ENCODE measurements around the gene PDE4B. TPM values are rescaled to one million over a fixed set of nuclear protein-coding genes. Genes with fewer than 3 reads are reported as not detected.

PDE4B gene
- polyA plus RNA-seq, 12 donors: 16.0 to 35.1 (median 19.6) TPM; not detected in 1

GRCh38 chr1:65880611-65881010 is 87.9 kb downstream of the PDE4B start:
- DNase-seq: no peak

DNA sequence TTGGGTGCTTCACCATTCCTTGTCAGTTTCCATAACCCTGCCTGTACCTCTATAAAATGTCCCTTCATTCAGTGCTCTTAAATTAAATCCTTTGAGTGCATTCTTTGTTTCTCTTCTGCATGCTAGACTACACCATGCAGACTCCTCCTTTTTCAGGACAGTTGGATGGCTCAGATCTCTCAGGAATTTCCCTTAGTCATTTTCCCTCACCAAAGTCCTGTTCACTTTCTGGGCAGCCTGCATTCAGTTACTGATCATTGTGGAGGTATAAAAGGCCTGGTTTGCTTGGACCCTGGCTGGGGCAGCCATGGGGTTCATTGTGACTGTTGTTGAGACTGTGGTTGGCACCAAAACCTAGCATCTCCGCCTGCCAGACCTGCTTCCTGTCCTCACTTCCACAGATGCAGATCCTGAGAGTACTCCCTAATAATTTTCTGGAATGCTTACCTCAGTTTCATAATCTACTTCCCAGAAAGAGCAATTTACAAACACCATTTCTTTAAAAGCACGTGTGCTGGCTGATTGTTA is 88.4 kb downstream of the PDE4B start:
- DNase-seq: no peak

- DNase-seq: no peak
Measured at GRCh38 chr1:65882076-65882475, 89.4 kb downstream of the PDE4B start.

DNA sequence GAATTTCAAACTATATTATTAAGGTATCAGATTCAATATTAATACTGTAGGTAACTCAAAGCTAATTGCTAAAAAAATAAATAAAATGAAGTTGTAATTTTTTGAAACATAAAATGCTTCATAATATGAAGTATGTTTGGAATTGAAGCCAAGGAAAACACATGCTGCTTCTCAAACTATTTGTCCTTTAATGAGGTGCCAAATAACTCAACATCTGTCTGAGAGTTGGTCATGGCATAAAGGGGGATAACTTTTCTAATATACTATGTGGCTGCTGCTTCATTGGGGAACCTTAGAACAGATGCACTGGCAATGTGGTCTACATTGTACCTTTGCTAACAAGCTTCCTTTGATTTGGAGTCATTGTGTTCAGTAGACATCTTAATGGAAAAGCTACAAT is 96.7 kb downstream of the PDE4B start:
- DNase-seq: no peak

DNA sequence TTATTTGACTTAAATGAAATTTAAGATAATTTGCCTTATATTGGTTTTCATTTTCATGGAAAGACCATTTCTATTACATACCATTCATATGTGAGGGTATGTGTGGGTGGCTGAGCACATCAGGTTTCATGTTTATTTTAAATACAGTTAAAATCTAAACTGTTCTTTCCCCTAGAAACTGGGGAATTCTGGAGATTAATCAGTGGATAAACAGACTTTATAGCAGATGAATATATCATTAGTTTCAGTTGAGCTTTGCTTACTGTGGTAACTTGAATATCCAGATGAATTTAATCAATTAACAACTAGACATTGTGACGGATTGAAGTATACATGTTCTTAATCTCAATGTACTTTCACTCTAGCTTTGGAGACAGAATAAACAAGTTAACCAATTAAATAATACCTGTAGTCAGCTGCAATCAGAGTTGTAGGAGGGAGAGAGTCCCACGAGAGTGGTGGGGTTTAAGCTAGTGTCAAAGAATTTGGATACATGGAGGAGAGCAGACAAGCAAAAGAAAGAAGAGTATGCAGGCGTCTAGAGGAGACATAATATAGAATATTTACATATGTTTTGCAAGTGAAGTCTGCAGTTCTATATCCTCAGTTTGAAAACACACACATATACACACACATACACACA is 97.6 kb downstream of the PDE4B start:
- no peak for DNase-seq

DNA sequence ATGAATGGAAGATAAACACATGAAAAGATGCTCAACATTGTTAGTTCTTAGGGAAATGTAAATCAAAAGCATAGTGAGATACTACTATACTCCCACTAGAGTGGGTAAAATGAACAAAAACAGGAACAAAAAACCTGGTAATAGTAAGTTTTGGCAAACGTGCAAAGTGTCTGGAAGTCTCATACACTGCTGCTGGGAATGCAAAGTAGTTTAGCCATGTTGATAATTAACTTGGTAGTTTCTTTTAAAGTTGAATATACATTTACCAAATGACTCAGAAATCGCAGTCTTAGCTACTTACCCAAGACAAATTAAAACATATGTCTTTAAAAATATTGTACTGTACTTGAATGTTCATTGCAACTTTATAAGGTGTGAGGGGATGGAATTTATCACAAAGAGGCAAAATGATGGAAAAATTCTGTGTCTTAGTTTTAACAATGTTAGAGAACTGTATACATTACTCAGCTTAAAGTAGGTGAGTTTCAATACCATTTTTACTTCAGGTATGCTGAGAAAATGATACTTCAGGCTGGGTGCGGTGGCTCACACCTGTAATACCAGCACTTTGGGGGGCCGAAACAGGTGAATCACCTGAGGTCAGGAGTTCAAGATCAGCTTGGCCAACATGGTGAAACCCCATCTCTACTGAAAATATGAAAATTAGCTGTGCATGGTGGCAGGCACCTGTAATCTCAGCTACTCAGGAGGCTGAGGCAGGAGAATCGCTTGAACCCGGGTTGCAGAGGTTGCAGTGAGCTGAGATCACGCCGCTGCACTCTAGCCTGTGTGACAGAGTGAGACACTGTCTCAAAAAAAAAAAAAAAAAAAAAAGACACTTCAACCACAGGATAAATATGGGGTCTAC is 102.3 kb downstream of the PDE4B start:
- no peak for DNase-seq

GRCh38 chr1:65896721-65897120 is 104.0 kb downstream of the PDE4B start:
- no peak for DNase-seq

- no peak for DNase-seq
Measured at GRCh38 chr1:65897485-65897884, 104.8 kb downstream of the PDE4B start.

DNA sequence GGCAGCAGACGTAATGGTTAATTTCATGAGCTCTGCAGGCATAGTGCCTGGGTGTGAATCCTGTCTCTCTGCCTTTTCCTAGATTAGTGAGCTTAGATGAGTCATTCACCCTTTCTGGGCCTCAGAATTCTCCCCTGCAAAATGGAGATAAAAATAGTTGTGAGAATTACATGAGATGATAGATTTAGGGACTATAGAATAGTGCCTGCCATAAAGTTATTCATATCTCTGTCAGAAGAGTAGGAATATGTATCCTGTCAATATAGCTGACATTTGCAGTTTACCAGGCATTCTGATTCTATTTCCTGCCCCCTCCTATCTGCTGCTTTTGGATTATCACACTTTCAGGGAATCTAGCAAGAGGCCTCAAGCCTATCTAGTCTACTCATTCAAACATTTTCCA is 112.0 kb downstream of the PDE4B start:
- no peak for DNase-seq

- no peak for DNase-seq
Measured at GRCh38 chr1:65910432-65910831, 117.7 kb downstream of the PDE4B start.

DNA sequence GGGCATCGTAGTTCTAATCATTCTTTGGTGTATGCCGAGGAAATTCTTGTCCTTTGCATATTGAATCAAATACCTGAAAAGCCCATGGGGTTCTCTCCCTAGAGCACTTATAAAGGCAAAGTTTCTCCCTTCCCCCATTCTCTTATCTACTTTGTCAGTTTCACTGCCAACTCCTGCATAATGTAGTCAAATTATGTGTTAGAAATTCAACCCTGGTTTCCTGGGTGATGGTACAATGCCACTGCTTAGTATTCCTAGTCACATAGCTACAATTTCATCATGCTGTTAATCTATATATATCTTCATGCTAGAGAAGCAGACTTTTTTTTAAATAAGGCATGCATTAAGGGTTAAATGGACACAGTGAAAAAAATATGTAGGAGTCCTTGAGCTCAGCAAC is 119.0 kb downstream of the PDE4B start:
- DNase-seq: no peak

DNA sequence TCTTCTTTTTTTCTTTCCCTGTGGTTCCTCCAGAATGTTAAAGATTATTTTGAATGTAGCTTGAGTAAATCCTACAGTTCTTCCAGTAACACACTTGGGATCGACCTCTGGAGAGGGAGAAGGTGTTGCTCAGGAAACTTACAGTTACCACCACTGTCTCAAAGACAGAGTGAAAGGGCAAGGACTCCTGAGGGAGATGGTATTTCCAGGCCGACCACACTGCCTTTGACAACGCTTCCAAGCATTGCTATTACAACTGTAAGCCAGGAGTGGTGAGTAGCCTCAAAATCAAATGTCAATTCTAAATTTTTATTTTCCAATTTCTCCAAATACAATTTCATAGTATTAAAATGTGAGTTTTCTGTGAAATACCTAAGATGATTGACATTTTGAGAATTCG is 125.9 kb downstream of the PDE4B start:
- no peak for DNase-seq

DNA sequence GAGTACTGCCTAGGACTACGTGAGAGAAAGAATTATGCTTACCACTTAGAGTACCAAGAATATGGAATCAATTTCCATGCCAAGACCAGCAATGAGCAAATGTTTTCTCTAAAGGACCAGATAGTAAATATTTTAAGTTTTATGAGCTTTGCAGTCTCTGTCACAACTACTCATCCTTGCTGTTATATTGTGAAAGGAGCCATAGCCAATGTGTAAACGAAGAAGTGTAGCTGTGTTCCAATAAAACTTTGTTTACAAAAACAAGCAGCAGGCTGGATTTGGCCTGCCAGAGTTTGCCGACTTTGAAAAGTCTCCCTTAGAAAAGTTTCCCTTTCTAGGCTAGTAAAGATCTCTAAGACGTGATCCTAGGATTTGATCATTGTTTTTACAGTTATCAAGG is 128.8 kb downstream of the PDE4B start:
- no peak for DNase-seq

GRCh38 chr1:65924471-65924870 is 131.8 kb downstream of the PDE4B start:
- DNase-seq: no peak

GRCh38 chr1:65938506-65938905 is 145.8 kb downstream of the PDE4B start:
- DNase-seq: no peak

GRCh38 chr1:65939191-65939590 is 146.5 kb downstream of the PDE4B start:
- no peak for DNase-seq

DNA sequence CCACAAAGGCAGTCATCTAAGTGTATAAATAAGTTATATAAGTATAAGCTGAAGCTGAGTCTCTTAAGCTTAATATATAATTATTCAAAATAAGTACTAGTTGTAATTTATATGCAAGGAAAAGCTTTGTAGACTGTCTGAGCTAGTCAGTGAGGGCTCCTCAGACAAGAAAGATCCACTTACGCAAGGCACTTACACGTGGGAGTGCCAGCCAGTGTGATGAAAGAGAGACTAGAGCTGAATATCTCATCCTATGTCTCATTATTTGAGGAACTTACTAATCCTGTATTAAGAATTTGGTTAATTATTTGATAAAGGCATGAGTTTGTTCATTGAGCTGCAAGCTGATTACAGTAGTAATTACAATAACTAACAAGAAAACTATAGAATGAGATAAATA is 146.9 kb downstream of the PDE4B start:
- DNase-seq: no peak

GRCh38 chr1:65940126-65940525 is 147.4 kb downstream of the PDE4B start:
- no peak for DNase-seq

DNA sequence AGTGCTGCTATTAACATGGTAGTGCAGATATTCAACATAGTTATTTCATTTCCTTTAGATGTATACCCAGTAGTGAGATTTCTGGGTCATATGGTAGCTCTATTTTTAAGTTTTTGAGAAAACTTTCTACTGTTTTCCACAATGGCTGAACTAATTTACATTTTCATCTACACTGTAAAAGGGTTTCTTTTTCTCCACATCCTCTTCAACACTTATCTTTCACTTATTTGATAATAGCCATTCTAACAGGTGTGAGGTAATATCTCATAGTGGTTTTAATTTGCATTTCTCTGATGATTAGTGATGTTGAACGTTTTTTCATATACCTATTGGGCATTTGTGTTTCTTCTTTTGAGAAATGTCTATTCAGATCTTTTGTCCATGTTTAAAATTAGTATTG is 149.8 kb downstream of the PDE4B start:
- DNase-seq: no peak

GRCh38 chr1:65946376-65946775 is 153.7 kb downstream of the PDE4B start:
- DNase-seq: no peak

DNA sequence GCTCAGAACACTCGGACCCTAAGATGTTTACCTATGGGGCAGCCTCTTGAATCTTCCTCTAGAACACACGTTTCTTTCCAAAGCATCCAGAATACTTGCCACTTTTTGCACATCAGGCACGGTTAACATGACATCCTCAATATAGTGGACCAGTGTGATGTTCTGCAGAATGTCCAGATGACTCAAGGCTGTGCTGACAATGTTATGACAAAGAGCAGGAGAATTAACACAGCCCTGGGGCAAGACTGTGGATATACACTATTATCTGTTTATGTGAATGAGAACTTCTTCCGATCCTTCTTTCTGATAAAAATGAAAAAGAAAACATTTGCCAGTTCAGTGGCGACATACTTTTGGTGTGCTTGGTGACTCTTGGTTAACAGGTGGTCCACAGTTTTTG is 154.3 kb downstream of the PDE4B start:
- no peak for DNase-seq

GRCh38 chr1:65948609-65949229 is 156.0 kb downstream of the PDE4B start:
- no peak for DNase-seq

DNA sequence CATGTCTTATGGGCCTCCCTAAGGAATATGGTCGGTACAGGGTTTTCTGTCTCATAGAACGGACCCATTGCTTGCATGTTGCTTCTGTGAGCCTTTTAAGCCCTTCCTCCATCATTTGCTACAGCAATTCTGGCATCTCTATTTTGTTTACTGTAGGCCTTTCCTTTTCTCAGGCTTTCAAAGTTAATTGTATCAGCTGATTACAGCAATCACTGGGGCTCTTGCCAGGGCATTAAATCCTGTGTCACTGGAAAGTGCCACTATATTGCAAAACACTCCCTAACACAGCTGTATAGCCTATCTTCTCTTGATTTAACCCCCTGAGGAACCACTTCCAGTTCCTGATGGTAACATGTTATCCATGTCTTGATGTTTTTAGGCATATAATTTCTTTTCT is 156.5 kb downstream of the PDE4B start:
- no peak for DNase-seq
